HEK293 (cell line): ENCODE data around the gene ZFP36.

Experiments
- ATF2 ChIP-seq: fragments of 450-650 bp; formaldehyde crosslinking; IDR thresholded peaks from 2 replicates; pipeline ENCODE4 v1.5.1; 2016; ENCODE audit warnings: missing biosample characterization, missing genetic modification characterization, low read depth
- BCL11A ChIP-seq: fragments of 450-650 bp; formaldehyde crosslinking; IDR thresholded peaks from 2 replicates; pipeline ENCODE4 v1.5.1; 2016; ENCODE audit warnings: low read depth, missing biosample characterization, missing genetic modification characterization
- HOXD13 ChIP-seq: sonication (generic); formaldehyde crosslinking; IDR thresholded peaks from 2 replicates; pipeline ENCODE4 v1.8.0; 2022; ENCODE audit warnings: missing genetic modification reagents, borderline replicate concordance
- INSM2 ChIP-seq: fragments of 450-650 bp; formaldehyde crosslinking; IDR thresholded peaks from 2 replicates; pipeline ENCODE4 v1.5.1; 2016; ENCODE audit warnings: missing biosample characterization, missing genetic modification characterization
- KLF7 ChIP-seq: fragments of 450-650 bp; formaldehyde crosslinking; IDR thresholded peaks from 2 replicates; pipeline ENCODE4 v1.5.1; 2016; ENCODE audit warnings: missing biosample characterization, missing genetic modification characterization, borderline replicate concordance
- MZF1 ChIP-seq: fragments of 450-650 bp; formaldehyde crosslinking; IDR thresholded peaks from 2 replicates; pipeline ENCODE4 v1.5.1; 2017; ENCODE audit warnings: missing biosample characterization, missing genetic modification characterization, borderline replicate concordance
- PRDM1 ChIP-seq: fragments of 450-650 bp; formaldehyde crosslinking; IDR thresholded peaks from 2 replicates; pipeline ENCODE4; 2016; ENCODE audit warnings: missing biosample characterization, missing genetic modification characterization
- PRDM10 ChIP-seq: fragments of 450-650 bp; formaldehyde crosslinking; IDR thresholded peaks from 2 replicates; pipeline ENCODE4 v1.5.1; 2016; ENCODE audit warnings: missing biosample characterization, missing genetic modification characterization
- TCF7L2 ChIP-seq: IDR thresholded peaks from 2 replicates; pipeline ENCODE4 v1.6.1; 2011; ENCODE audit warnings: low read depth, mild to moderate bottlenecking, inconsistent platforms, low read length, moderate library complexity, borderline replicate concordance
- ZBTB17 ChIP-seq: fragments of 450-650 bp; formaldehyde crosslinking; IDR thresholded peaks from 2 replicates; pipeline ENCODE4 v1.5.1; 2016; ENCODE audit warnings: missing biosample characterization, missing genetic modification characterization
- ZBTB7A ChIP-seq: fragments of 450-650 bp; formaldehyde crosslinking; IDR thresholded peaks from 2 replicates; pipeline ENCODE4 v1.5.1; 2016; ENCODE audit warnings: low read depth, missing biosample characterization, missing genetic modification characterization
- ZNF16 ChIP-seq: fragments of 450-650 bp; formaldehyde crosslinking; IDR thresholded peaks from 2 replicates; pipeline ENCODE4 v1.5.1; 2016; ENCODE audit warnings: low read depth, missing biosample characterization, missing genetic modification characterization
- ZNF19 ChIP-seq: fragments of 450-650 bp; formaldehyde crosslinking; IDR thresholded peaks from 2 replicates; pipeline ENCODE4; 2016; ENCODE audit warnings: missing biosample characterization, missing genetic modification characterization, low read depth
- ZNF335 ChIP-seq: fragments of 450-650 bp; formaldehyde crosslinking; conservative IDR thresholded peaks from 2 replicates; pipeline ENCODE4 v1.5.1; 2016; ENCODE audit warnings: missing biosample characterization, missing genetic modification characterization
- ZNF37A ChIP-seq: fragments of 450-650 bp; IDR thresholded peaks from 2 replicates; pipeline ENCODE4 v1.5.1; 2018; ENCODE audit warnings: missing biosample characterization, missing genetic modification characterization
- ZNF394 ChIP-seq: fragments of 450-650 bp; formaldehyde crosslinking; IDR thresholded peaks from 2 replicates; pipeline ENCODE4 v1.5.1; 2016; ENCODE audit warnings: missing biosample characterization, missing genetic modification characterization, mild to moderate bottlenecking, moderate library complexity, borderline replicate concordance
- ZNF433 ChIP-seq: fragments of 450-650 bp; formaldehyde crosslinking; IDR thresholded peaks from 2 replicates; pipeline ENCODE4 v1.5.1; 2016; ENCODE audit warnings: missing biosample characterization, missing genetic modification characterization, low read depth
- ZNF473 ChIP-seq: fragments of 450-650 bp; formaldehyde crosslinking; IDR thresholded peaks from 2 replicates; pipeline ENCODE4 v1.5.1; 2017; ENCODE audit warnings: missing biosample characterization, missing genetic modification characterization
- ZNF549 ChIP-seq: fragments of 450-650 bp; IDR thresholded peaks from 2 replicates; pipeline ENCODE4 v1.5.1; 2018; ENCODE audit warnings: missing biosample characterization, missing genetic modification characterization, mild to moderate bottlenecking, inconsistent platforms, moderate library complexity
- ZNF571 ChIP-seq: fragments of 450-650 bp; formaldehyde crosslinking; IDR thresholded peaks from 2 replicates; pipeline ENCODE4 v1.5.0; 2017; ENCODE audit warnings: missing biosample characterization, missing genetic modification characterization
- ZNF610 ChIP-seq: fragments of 450-650 bp; formaldehyde crosslinking; IDR thresholded peaks from 2 replicates; pipeline ENCODE4 v1.5.1; 2016; ENCODE audit warnings: missing biosample characterization, missing genetic modification characterization, borderline replicate concordance
- ZNF623 ChIP-seq: fragments of 450-650 bp; formaldehyde crosslinking; IDR thresholded peaks from 2 replicates; pipeline ENCODE4 v1.5.1; 2016; ENCODE audit warnings: missing biosample characterization, missing genetic modification characterization
- ZNF660 ChIP-seq: fragments of 450-650 bp; IDR thresholded peaks from 2 replicates; pipeline ENCODE4 v1.5.1; 2018; ENCODE audit warnings: missing biosample characterization, mild to moderate bottlenecking, missing genetic modification characterization
- ZNF707 ChIP-seq: fragments of 450-650 bp; formaldehyde crosslinking; IDR thresholded peaks from 2 replicates; pipeline ENCODE4 v1.5.1; 2016; ENCODE audit warnings: missing biosample characterization, missing genetic modification characterization
- ZSCAN16 ChIP-seq: fragments of 450-650 bp; formaldehyde crosslinking; IDR thresholded peaks from 2 replicates; pipeline ENCODE4 v1.5.1; 2016; ENCODE audit warnings: missing biosample characterization, missing genetic modification characterization
- TF ChIP-seq, protein P1 (sequence below): fragments of 450-650 bp; formaldehyde crosslinking; IDR thresholded peaks from 2 replicates; pipeline ENCODE4 v1.5.1; 2017; ENCODE audit warnings: missing biosample characterization, missing genetic modification characterization
- TF ChIP-seq, protein P2 (sequence below): fragments of 450-650 bp; formaldehyde crosslinking; IDR thresholded peaks from 2 replicates; pipeline ENCODE4 v1.5.1; 2017; ENCODE audit warnings: missing biosample characterization, missing genetic modification characterization
- TF ChIP-seq, protein P3 (sequence below): fragments of 450-650 bp; formaldehyde crosslinking; IDR thresholded peaks from 2 replicates; pipeline ENCODE4 v1.5.1; 2016; ENCODE audit warnings: missing biosample characterization, missing genetic modification characterization

ZFP36 gene

GRCh38 chr19:39409208-39410016, 2.8 kb downstream of the ZFP36 start (continued):
- TF ChIP-seq PRDM10 (tag by site-specific recombination) (peak; percentile 32), ZNF549 (tag by site-specific recombination) (no peak), BCL11A (tag by site-specific recombination) (no peak), ZNF660 (tag by site-specific recombination) (peak; percentile 62), ZNF19 (tag by site-specific recombination) (no peak), ZNF623 (tag by site-specific recombination) (peak; percentile 17; the same call in 1 of the 2 replicates), ATF2 (peak; percentile 99), ZNF37A (tag by site-specific recombination) (no peak), ZSCAN16 (no peak), TCF7L2 (no peak), MZF1 (no peak), ZBTB7A (tag by site-specific recombination) (peak; percentile 83), KLF7 (tag by site-specific recombination) (peak; percentile 88), ZNF433 (tag by site-specific recombination) (no peak), ZNF571 (tag by site-specific recombination) (no peak), PRDM1 (peak; percentile 45), ZNF707 (tag by site-specific recombination) (no peak), ZNF335 (tag by site-specific recombination) (peak; percentile 59), ZNF473 (tag by site-specific recombination) (no peak), ZNF16 (no peak), ZBTB17 (tag by site-specific recombination) (no peak), HOXD13 (CRISPR knock-in tag) (no peak), ZNF394 (tag by site-specific recombination) (0 out of 2 replicates have a peak, but pooled peaks have one; percentile 10), INSM2 (tag by site-specific recombination) (peak; percentile 63; the same call in 1 of the 2 replicates), ZNF610 (tag by site-specific recombination) (no peak)
- TF ChIP-seq, protein P1, sequence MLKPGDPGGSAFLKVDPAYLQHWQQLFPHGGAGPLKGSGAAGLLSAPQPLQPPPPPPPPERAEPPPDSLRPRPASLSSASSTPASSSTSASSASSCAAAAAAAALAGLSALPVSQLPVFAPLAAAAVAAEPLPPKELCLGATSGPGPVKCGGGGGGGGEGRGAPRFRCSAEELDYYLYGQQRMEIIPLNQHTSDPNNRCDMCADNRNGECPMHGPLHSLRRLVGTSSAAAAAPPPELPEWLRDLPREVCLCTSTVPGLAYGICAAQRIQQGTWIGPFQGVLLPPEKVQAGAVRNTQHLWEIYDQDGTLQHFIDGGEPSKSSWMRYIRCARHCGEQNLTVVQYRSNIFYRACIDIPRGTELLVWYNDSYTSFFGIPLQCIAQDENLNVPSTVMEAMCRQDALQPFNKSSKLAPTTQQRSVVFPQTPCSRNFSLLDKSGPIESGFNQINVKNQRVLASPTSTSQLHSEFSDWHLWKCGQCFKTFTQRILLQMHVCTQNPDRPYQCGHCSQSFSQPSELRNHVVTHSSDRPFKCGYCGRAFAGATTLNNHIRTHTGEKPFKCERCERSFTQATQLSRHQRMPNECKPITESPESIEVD: no peak; the same call in 1 of the 2 replicates
- TF ChIP-seq, protein P2, sequence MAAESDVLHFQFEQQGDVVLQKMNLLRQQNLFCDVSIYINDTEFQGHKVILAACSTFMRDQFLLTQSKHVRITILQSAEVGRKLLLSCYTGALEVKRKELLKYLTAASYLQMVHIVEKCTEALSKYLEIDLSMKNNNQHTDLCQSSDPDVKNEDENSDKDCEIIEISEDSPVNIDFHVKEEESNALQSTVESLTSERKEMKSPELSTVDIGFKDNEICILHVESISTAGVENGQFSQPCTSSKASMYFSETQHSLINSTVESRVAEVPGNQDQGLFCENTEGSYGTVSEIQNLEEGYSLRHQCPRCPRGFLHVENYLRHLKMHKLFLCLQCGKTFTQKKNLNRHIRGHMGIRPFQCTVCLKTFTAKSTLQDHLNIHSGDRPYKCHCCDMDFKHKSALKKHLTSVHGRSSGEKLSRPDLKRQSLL (tag by site-specific recombination): peak; percentile 8; the same call in 1 of the 2 replicates
- TF ChIP-seq, protein P3, sequence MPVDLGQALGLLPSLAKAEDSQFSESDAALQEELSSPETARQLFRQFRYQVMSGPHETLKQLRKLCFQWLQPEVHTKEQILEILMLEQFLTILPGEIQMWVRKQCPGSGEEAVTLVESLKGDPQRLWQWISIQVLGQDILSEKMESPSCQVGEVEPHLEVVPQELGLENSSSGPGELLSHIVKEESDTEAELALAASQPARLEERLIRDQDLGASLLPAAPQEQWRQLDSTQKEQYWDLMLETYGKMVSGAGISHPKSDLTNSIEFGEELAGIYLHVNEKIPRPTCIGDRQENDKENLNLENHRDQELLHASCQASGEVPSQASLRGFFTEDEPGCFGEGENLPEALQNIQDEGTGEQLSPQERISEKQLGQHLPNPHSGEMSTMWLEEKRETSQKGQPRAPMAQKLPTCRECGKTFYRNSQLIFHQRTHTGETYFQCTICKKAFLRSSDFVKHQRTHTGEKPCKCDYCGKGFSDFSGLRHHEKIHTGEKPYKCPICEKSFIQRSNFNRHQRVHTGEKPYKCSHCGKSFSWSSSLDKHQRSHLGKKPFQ (tag by site-specific recombination): no peak
